Epithelial cell of proximal tubule (primary cell): ENCODE data around the gene MEGF11. TPM values are rescaled to one million over a fixed set of nuclear protein-coding genes. Genes with fewer than 3 reads are reported as not detected.

Experiments
- DNase-seq: peaks from one replicate; pipeline ENCODE4 v3.0.0-alpha.2; 2011; ENCODE audit warnings: low read depth
- H3K4me3 ChIP-seq: 2 replicates; pipeline ENCODE4 v1.5.1; 2011; ENCODE audit warnings: low read depth, mild to moderate bottlenecking, low read length
- CTCF ChIP-seq: conservative IDR thresholded peaks from 2 replicates; pipeline ENCODE4 v1.5.1; 2012; ENCODE audit warnings: low read depth, mild to moderate bottlenecking, low read length
- total RNA-seq: library from RNA; depleted of rRNA; stranded (reverse); fragments of >200 nt; gene quantifications from 2 replicates; pipeline ENCODE4 v1.2.3, GENCODE V29; 2015

The MEGF11 gene
- total RNA-seq, 1 donor from 2014 or later = 3.7 TPM

- no peak overlapping the region for H3K4me3 ChIP-seq
- no peak for DNase-seq
- TF ChIP-seq CTCF = no peak
These were observed 68.4 kb downstream of the MEGF11 start for GRCh38 chr15:66184936-66185790.

GRCh38 chr15:66184492-66184891, 69.1 kb downstream of the MEGF11 start:
- H3K4me3 ChIP-seq = no peak overlapping the region
- no peak for TF ChIP-seq CTCF
- no peak for DNase-seq

- H3K4me3 ChIP-seq = no peak overlapping the region
- no peak for TF ChIP-seq CTCF
- DNase-seq = no peak
These were observed 72.9 kb downstream of the MEGF11 start for GRCh38 chr15:66180531-66181097.

- DNase-seq = no peak
- no peak for TF ChIP-seq CTCF
- no peak overlapping the region for H3K4me3 ChIP-seq
These were observed 75.0 kb downstream of the MEGF11 start for GRCh38 chr15:66178531-66178910.

- no peak for TF ChIP-seq CTCF
- H3K4me3 ChIP-seq = no peak overlapping the region
- DNase-seq = no peak
These were observed 81.1 kb downstream of the MEGF11 start for GRCh38 chr15:66172324-66172980.

- DNase-seq = no peak
- no peak for TF ChIP-seq CTCF
These were observed 81.7 kb downstream of the MEGF11 start for GRCh38 chr15:66171841-66172240.

More at GRCh38 chr15:66171841-66172240, 81.7 kb downstream of the MEGF11 start:
- H3K4me3 ChIP-seq = no peak overlapping the region
